Keratinocyte (primary cell): ENCODE data around the gene DIS3L. TPM values are rescaled to one million over a fixed set of nuclear protein-coding genes. Genes with fewer than 3 reads are reported as not detected.

Experiments used
- DNase-seq: peaks from one replicate; pipeline ENCODE4 v3.0.0-alpha.2; 2011; ENCODE audit warnings: low read depth, missing footprints, low spot score
- FAIRE-seq: peaks from 2 replicates; lab custom pipeline; 2011; peaks lifted over from hg19 to GRCh38; lab: Jason Lieb, UNC
- H2AFZ ChIP-seq: 2 replicates; pipeline ENCODE4 v1.6.0; 2012; ENCODE audit warnings: low read length, control low read depth, inconsistent platforms; ENCODE audit not compliant: control insufficient read depth
- H3K27ac ChIP-seq: 2 replicates; pipeline ENCODE4 v1.5.1; 2011; ENCODE audit warnings: low read length; ENCODE audit not compliant: control insufficient read depth, insufficient read depth
- H3K27me3 ChIP-seq: 3 replicates; pipeline ENCODE4 v1.6.0; 2011; ENCODE audit warnings: low read length; ENCODE audit not compliant: control insufficient read depth, insufficient read depth; ENCODE audit errors: extremely low read depth
- H3K36me3 ChIP-seq, 2 experiments: 2 replicates in 1 of 2; 3 replicates in 1 of 2; pipeline ENCODE4 v1.5.1; 2011; ENCODE audit warnings: low read length in 2 of 2, mild to moderate bottlenecking in 1 of 2; ENCODE audit not compliant: control insufficient read depth in 2 of 2, insufficient read depth in 2 of 2; ENCODE audit errors: extremely low read depth in 1 of 2
- H3K4me1 ChIP-seq: 3 replicates; pipeline ENCODE4 v1.5.1; 2011; ENCODE audit warnings: low read length; ENCODE audit not compliant: control insufficient read depth, insufficient read depth; ENCODE audit errors: extremely low read depth
- H3K4me2 ChIP-seq: 3 replicates; pipeline ENCODE4 v1.6.0; 2011; ENCODE audit warnings: low read depth, low read length; ENCODE audit not compliant: control insufficient read depth, insufficient read depth; ENCODE audit errors: extremely low read depth
- H3K4me3 ChIP-seq, 3 experiments: fragments of 200-600 bp in 1 of 3; sonication (generic) in 1 of 3; 2 replicates in 2 of 3; 3 replicates in 1 of 3; pipeline ENCODE4 v1.5.1; 2011 to 2016; ENCODE audit warnings: low read length in 3 of 3, mild to moderate bottlenecking in 3 of 3, control low read depth in 2 of 3, inconsistent platforms in 1 of 3, low read depth in 1 of 3, mixed read lengths in 1 of 3, mixed run types in 1 of 3, moderate library complexity in 1 of 3; ENCODE audit not compliant: control insufficient read depth in 2 of 3, insufficient read depth in 2 of 3; ENCODE audit errors: extremely low read depth in 1 of 3
- H3K79me2 ChIP-seq: 2 replicates; pipeline ENCODE4 v1.6.0; 2012; ENCODE audit warnings: low read length; ENCODE audit not compliant: control insufficient read depth, insufficient read depth
- H3K9ac ChIP-seq: 3 replicates; pipeline ENCODE4 v1.6.0; 2011; ENCODE audit warnings: low read length; ENCODE audit not compliant: control insufficient read depth, insufficient read depth; ENCODE audit errors: extremely low read depth
- H3K9me1 ChIP-seq: 3 replicates; pipeline ENCODE4 v1.6.0; 2011; ENCODE audit warnings: low read length; ENCODE audit not compliant: control insufficient read depth, insufficient read depth; ENCODE audit errors: extremely low read depth
- H3K9me3 ChIP-seq: 2 replicates; pipeline ENCODE4 v1.5.1; 2012; ENCODE audit warnings: low read depth, low read length; ENCODE audit not compliant: control insufficient read depth
- H4K20me1 ChIP-seq: 3 replicates; pipeline ENCODE4 v1.6.0; 2011; ENCODE audit warnings: low read length; ENCODE audit not compliant: control insufficient read depth, insufficient read depth; ENCODE audit errors: extremely low read depth
- EZH2 ChIP-seq: IDR thresholded peaks from one replicate; pipeline ENCODE4 v1.6.1; 2012; ENCODE audit warnings: inconsistent platforms, mild to moderate bottlenecking, low read length, moderate library complexity
- dilution Hi-C: fragments of 300-500 bp; cut with MboI; formaldehyde crosslinking; loops from one replicate; pipeline ENCODE4 v1.7.0; 2020; ENCODE audit warnings: low sequenced_read_pairs; ENCODE audit not compliant: extremely low pct_ligation_motif_present
- polyA plus RNA-seq, 5 experiments: library from polyadenylated mRNA; depleted of rRNA in 3 of 5; stranded (reverse) in 3 of 5; stranded (forward) in 1 of 5; unstranded in 1 of 5; fragments of >200 nt; gene quantifications; 1 replicate in 1 of 5; 2 replicates in 3 of 5; 3 replicates in 1 of 5; pipeline versions ENCODE4 v1.2.1 to v1.2.3, GENCODE V29; 2011 to 2012; ENCODE audit warnings: missing spikeins in 2 of 5, low read depth in 1 of 5, low replicate concordance in 1 of 5
- TF ChIP-seq, protein P1 (sequence below), 3 experiments: IDR thresholded peaks in 1 of 3; conservative IDR thresholded peaks in 1 of 3; optimal IDR thresholded peaks in 1 of 3; 2 replicates in 2 of 3; 3 replicates in 1 of 3; pipeline versions ENCODE3 to v1.5.1; 2011; ENCODE audit warnings: low read length in 3 of 3, mild to moderate bottlenecking in 3 of 3, moderate library complexity in 2 of 3, control low read depth in 1 of 3, inconsistent platforms in 1 of 3; ENCODE audit not compliant: insufficient read depth in 2 of 3; ENCODE audit errors: extremely low read depth in 1 of 3

The DIS3L gene
- polyA plus RNA-seq, 1 donor (not counting 4 experiments of a cell fraction or from before 2014, with no cell fraction given) = 12.2 TPM

GRCh38 chr15:66285533-66286280 lies 7.7 kb upstream of the DIS3L start:
- Histone ChIP-seq H3K79me2 (no peaks in the 10 kb centered on the region), H3K27ac (no peak overlapping the region), H3K36me3 (no peaks in the 10 kb centered on the region), H3K27me3 (no peaks in the 10 kb centered on the region), H3K4me1 (peaks cover 6% of the 10 kb centered on the region), H3K9me1 (no peaks in the 10 kb centered on the region), H3K4me3 (no peak overlapping the region), H3K9me3 (no peaks in the 10 kb centered on the region), H2AFZ (no peak overlapping the region), H4K20me1 (no peaks in the 10 kb centered on the region), H3K4me2 (no peak overlapping the region), H3K9ac (no peak overlapping the region)
- dilution Hi-C loops = no loop called here
- DNase-seq (no peak), FAIRE-seq (no peak)
- no peak for TF ChIP-seq EZH2
- TF ChIP-seq, protein P1, sequence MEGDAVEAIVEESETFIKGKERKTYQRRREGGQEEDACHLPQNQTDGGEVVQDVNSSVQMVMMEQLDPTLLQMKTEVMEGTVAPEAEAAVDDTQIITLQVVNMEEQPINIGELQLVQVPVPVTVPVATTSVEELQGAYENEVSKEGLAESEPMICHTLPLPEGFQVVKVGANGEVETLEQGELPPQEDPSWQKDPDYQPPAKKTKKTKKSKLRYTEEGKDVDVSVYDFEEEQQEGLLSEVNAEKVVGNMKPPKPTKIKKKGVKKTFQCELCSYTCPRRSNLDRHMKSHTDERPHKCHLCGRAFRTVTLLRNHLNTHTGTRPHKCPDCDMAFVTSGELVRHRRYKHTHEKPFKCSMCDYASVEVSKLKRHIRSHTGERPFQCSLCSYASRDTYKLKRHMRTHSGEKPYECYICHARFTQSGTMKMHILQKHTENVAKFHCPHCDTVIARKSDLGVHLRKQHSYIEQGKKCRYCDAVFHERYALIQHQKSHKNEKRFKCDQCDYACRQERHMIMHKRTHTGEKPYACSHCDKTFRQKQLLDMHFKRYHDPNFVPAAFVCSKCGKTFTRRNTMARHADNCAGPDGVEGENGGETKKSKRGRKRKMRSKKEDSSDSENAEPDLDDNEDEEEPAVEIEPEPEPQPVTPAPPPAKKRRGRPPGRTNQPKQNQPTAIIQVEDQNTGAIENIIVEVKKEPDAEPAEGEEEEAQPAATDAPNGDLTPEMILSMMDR (optimal IDR thresholded peaks at IDR 0.05 in 1 of 3, IDR thresholded peaks at IDR 0.05 in 1 of 3, conservative IDR thresholded peaks at IDR 0.05 in 1 of 3; ENCODE audit: extremely low read depth in 1 of 3, insufficient read depth in 2 of 3, low read length in 3 of 3) = no peak

- DNase-seq = no peak
- H3K4me1 ChIP-seq = peaks cover 11% of the 10 kb centered on the region
- H3K9me1 ChIP-seq = no peaks in the 10 kb centered on the region
- FAIRE-seq = no peak
- no peak overlapping the region for H3K27ac ChIP-seq
- no peaks in the 10 kb centered on the region for H4K20me1 ChIP-seq
- no peaks in the 10 kb centered on the region for H3K36me3 ChIP-seq
- H3K79me2 ChIP-seq = no peaks in the 10 kb centered on the region
- no peak overlapping the region for H3K4me2 ChIP-seq
- H3K27me3 ChIP-seq = no peaks in the 10 kb centered on the region
- H3K9me3 ChIP-seq = no peaks in the 10 kb centered on the region
- TF ChIP-seq EZH2 = no peak
- TF ChIP-seq, protein P1 (optimal IDR thresholded peaks at IDR 0.05 in 1 of 3, IDR thresholded peaks at IDR 0.05 in 1 of 3, conservative IDR thresholded peaks at IDR 0.05 in 1 of 3; ENCODE audit: extremely low read depth in 1 of 3, insufficient read depth in 2 of 3, low read length in 3 of 3) = peak in 2 of 3 experiments; percentile 24 to 43
- H3K9ac ChIP-seq = no peak overlapping the region
- dilution Hi-C loops = no loop called here
- no peak overlapping the region for H2AFZ ChIP-seq
- H3K4me3 ChIP-seq = no peak overlapping the region
Measured at GRCh38 chr15:66287461-66288057, 5.8 kb upstream of the DIS3L start.
